ENCODE measurements around the gene TMTC2.

DNA sequence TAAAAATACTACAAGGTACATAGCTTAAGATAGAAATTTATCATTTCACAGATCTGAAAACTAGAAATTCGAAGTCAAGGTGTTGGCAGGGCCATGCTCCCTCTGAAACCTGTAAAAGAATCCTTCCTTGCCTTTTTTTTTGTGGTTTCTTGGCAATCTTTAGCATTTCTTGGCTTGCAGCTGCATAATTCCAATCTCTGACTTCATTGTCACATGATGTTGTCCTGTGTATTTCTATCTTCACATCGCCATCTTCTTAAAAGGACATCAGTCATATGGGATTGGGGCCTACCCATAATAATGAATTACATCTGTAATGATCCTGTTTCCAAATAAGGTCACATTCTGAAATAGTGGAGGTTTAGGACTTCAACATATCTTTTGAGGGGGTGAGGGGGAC lies 250.4 kb downstream of the TMTC2 start:
- TF ChIP-seq GATA2 (IDR thresholded peaks at IDR 0.05; ENCODE audit: low read depth, low read length): no peak
- no peak for TF ChIP-seq GATA3 (IDR thresholded peaks at IDR 0.05; ENCODE audit: low read depth, low read length)
